AG10803 (cell line): ENCODE measurements around the gene RNF19B.

Experiments
- DNase-seq: peaks from one replicate; pipeline ENCODE4 v3.0.0; 2010; ENCODE audit warnings: low read depth
- H3K4me3 ChIP-seq: 2 replicates; pipeline ENCODE4 v1.5.1; 2011; ENCODE audit warnings: mild to moderate bottlenecking, low read length, control low read depth
- TF ChIP-seq, protein P1 (sequence below): conservative IDR thresholded peaks from 2 replicates; pipeline ENCODE4 v1.5.1; 2011; ENCODE audit warnings: mild to moderate bottlenecking, low read length, control low read depth, inconsistent platforms

Gene RNF19B

DNA sequence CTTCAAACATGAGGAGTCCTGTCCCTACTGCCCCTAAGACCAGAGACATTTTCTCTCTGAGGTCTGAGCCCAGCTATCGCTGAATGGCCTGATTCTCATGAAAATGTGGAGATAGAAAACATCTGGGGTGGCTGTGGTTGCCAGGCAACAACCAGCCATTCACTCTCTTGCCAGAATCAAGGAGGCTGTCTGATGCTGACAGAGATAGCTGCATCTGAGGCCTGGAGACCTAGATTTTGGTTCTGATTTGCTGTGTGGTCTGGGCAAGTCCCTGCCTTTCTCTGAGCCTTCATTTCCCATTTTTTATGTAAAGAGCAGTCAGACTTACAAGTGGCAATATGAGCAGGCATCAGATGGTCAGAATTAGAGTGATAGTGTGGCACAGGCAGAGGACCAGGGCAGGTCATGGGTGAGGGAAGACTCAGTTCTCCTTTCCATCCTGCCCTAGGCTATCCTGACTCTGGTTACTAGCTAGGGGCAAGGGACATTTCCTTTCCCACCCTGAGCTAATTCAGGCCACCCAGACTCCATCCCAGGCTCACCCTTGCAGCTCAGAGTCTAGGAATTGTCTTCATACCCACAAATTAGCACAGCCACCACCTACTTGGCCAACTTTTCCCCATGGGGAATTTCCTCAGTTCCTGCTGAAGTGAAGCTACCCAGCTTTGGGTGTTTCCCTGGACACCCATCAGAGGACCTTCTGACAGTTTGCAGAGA is 20.0 kb upstream of the RNF19B start:
- DNase-seq, result peak; percentile 85
- TF ChIP-seq, protein P1, sequence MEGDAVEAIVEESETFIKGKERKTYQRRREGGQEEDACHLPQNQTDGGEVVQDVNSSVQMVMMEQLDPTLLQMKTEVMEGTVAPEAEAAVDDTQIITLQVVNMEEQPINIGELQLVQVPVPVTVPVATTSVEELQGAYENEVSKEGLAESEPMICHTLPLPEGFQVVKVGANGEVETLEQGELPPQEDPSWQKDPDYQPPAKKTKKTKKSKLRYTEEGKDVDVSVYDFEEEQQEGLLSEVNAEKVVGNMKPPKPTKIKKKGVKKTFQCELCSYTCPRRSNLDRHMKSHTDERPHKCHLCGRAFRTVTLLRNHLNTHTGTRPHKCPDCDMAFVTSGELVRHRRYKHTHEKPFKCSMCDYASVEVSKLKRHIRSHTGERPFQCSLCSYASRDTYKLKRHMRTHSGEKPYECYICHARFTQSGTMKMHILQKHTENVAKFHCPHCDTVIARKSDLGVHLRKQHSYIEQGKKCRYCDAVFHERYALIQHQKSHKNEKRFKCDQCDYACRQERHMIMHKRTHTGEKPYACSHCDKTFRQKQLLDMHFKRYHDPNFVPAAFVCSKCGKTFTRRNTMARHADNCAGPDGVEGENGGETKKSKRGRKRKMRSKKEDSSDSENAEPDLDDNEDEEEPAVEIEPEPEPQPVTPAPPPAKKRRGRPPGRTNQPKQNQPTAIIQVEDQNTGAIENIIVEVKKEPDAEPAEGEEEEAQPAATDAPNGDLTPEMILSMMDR, result no peak
- no peak overlapping the region for H3K4me3 ChIP-seq

DNA sequence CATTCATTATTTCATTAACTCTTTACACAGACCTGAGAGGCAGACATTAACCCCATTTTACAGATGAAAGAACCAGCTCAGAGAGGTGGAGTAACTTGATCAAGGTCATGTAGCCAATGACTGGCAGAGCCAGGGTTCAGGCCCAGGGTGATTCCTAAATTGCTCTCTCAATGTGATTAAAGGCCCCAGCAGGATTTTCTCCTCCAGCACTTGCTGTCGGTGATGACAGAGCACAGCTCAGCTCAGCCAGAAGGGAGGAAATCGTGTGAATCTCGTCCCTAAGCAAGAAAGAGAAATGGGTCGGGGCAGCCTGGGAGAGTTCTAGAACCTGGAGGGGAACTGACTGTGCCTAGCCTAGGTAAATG is 19.5 kb upstream of the RNF19B start:
- no peak overlapping the region for H3K4me3 ChIP-seq
- TF ChIP-seq, protein P1, result no peak
- DNase-seq, result no peak

DNA sequence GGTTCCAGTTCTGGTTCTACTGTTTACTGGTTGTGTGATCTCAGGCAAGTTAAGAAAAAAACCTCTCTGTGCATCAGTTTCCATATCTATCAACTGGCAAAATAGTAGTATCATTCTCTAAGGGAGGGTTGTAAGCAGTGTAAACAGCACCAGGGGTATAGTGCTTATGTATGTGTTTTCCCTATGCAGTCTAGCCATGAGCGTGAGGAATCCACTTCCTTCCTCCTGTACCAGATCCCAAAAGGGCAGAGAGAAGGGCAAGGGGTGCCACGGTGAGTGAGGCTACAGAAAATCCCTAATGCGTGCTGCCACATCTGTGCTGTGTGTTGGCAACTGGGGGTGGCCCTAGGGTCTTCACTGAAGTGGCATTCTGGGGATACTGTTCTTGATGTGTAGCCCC is 18.4 kb upstream of the RNF19B start:
- no peak overlapping the region for H3K4me3 ChIP-seq
- TF ChIP-seq, protein P1, result no peak
- no peak for DNase-seq

DNA sequence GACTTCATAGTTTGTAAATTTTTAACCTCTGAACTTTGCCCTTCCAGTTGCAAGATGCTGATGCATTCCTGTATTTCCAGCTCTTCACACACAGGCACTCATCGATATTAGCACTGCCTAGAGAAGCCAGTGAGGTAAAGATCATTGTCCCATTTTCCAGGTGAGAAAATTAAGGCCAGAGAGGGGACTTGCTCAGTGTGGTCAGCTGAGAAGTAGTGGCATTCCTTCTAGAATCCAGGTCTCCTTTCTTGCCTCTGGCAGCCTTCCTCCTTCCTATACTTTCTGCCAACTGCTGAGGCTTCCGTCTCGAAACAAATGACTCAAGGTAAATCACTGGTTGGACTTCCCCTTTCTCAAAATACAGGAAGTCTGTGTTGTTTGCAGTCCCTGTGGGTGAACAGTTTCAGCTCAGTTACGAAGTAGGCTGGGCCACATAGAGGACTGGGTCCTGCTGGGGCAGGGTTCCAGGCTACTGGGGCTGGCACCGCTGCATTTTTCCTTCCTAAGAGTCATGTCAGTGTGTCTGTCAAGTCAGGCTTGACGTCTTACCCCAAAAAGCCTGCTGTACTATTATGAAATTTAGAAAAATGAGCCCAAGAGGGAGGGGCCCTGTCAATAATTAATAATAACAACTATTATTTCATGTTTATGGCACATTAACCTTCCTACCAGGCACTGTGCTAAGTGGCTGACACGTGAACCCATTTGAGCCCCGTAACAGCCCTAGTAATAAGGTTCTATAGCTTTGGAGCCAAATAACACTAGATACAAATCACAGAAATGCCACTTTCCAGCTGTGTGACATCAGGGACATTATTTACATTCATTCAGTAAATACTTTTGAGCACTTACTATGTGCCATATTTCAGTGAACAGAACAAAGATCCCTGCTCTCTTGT is 16.6 kb upstream of the RNF19B start:
- TF ChIP-seq, protein P1, result no peak
- no peak overlapping the region for H3K4me3 ChIP-seq
- peak; percentile 79 for DNase-seq

DNA sequence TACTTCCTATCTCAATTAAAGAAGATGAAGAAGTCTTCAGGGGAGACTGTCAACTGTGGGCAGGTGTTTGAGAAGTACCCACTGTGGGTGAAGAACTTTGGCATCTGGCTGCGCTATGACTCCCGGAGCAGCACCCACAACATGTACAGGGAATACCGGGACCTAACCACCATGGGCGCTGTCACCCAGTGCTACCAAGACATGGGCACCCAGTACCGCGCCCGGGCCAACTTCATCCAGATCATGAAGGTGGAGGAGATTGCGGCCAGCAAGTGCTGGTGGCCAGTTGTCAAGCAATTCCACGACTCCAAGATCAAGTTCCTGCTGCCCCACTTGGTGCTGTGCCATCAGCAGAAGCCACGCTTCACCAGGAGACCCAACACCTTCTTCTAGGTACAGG is 15.5 kb upstream of the RNF19B start:
- H3K4me3 ChIP-seq, result no peak overlapping the region
- no peak for DNase-seq
- TF ChIP-seq, protein P1, result no peak

DNA sequence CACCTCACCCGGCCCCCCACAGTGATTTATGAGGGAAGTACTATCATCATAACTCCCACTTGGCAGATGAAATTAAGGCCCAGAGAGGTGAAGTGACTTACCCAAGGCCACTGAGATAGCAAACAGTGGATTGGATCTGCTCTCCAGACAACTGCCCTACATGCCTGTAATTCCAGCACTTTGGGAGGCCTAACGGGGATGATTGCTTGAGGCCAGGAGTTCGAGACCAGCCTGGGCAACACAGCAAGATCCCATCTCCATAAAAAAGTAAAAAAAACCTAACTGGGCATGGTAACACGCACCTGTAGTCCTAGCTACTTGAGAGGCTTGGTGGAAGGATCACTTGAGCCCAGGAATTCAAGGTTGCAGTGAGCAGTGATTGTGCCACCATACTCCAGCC is 14.2 kb upstream of the RNF19B start:
- no peak for DNase-seq
- TF ChIP-seq, protein P1, result no peak
- H3K4me3 ChIP-seq, result no peak overlapping the region
